Islet precursor cell (in vitro differentiated cells): ENCODE data around the gene CELF2.

Experiments used
- DNase-seq: peaks from one replicate; pipeline ENCODE4 v3.0.0-alpha.2; 2018

The CELF2 gene

GRCh38 chr10:11367505-11367904, 349.8 kb downstream of the CELF2 start:
- DNase-seq = no peak

- DNase-seq = no peak
These were observed 356.1 kb downstream of the CELF2 start for GRCh38 chr10:11373717-11374171.

- no peak for DNase-seq
These were observed 359.6 kb downstream of the CELF2 start for GRCh38 chr10:11377267-11377666.

- DNase-seq = no peak
These were observed 361.2 kb downstream of the CELF2 start for GRCh38 chr10:11378835-11379234.

GRCh38 chr10:11379771-11380170, 362.1 kb downstream of the CELF2 start:
- DNase-seq = no peak

- no peak for DNase-seq
These were observed 363.4 kb downstream of the CELF2 start for GRCh38 chr10:11381023-11381422.

GRCh38 chr10:11381511-11381910, 363.8 kb downstream of the CELF2 start:
- no peak for DNase-seq

GRCh38 chr10:11382187-11382586, 364.5 kb downstream of the CELF2 start:
- no peak for DNase-seq

- no peak for DNase-seq
These were observed 368.4 kb downstream of the CELF2 start for GRCh38 chr10:11386044-11386443.
